ENCODE measurements around the gene SVIL. TPM values are rescaled to one million over a fixed set of nuclear protein-coding genes. Genes with fewer than 3 reads are reported as not detected.
"Not testable (repeated sequence)": the region's sequence is repeated elsewhere in the genome, so short reads cannot be mapped to it uniquely, and the experiment has no call there.

SVIL gene
- total and polyA plus RNA-seq, 4 donors: 3.1 to 26.0 (median 9.4) TPM

DNA sequence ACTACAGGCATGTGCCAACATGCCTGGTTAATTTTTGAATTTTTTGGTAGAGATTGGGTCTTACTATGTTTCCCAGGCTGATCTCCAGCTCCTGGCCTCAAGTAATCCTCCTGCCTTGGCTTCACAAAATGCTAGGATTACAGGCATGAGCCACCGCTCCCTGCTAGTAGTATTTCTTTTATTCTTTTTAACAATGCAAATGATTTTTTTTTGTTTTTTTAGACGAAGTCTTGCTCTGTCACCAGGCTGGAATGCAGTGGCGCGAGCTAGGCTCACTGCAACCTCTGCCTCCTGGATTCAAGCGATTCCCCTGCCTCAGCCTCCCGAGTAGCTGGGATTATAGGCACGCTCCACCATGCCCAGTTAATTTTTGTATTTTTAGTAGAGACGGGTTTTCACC is 58.1 kb downstream of the SVIL start:
- H3K27me3 ChIP-seq (ENCODE audit: control insufficient read depth in 4 of 4, insufficient read depth in 4 of 4, low read length in 3 of 4): no peaks in the 10 kb centered on the region
- no peak overlapping the region for H3K9ac ChIP-seq (ENCODE audit: low read depth in 1 of 2, low read length in 2 of 2)
- no peak for DNase-seq (ENCODE audit: low spot score)
- H3K36me3 ChIP-seq (ENCODE audit: control insufficient read depth in 4 of 4, insufficient read depth in 3 of 4, low read depth in 1 of 4, low read length in 3 of 4): no peaks in the 10 kb centered on the region
- H3K9me3 ChIP-seq (ENCODE audit: control insufficient read depth in 4 of 4, low read length in 3 of 4): no peaks in the 10 kb centered on the region
- WGBS: 92% methylated on average over 8 of the region's 8 CpGs
- TF ChIP-seq, protein P1, sequence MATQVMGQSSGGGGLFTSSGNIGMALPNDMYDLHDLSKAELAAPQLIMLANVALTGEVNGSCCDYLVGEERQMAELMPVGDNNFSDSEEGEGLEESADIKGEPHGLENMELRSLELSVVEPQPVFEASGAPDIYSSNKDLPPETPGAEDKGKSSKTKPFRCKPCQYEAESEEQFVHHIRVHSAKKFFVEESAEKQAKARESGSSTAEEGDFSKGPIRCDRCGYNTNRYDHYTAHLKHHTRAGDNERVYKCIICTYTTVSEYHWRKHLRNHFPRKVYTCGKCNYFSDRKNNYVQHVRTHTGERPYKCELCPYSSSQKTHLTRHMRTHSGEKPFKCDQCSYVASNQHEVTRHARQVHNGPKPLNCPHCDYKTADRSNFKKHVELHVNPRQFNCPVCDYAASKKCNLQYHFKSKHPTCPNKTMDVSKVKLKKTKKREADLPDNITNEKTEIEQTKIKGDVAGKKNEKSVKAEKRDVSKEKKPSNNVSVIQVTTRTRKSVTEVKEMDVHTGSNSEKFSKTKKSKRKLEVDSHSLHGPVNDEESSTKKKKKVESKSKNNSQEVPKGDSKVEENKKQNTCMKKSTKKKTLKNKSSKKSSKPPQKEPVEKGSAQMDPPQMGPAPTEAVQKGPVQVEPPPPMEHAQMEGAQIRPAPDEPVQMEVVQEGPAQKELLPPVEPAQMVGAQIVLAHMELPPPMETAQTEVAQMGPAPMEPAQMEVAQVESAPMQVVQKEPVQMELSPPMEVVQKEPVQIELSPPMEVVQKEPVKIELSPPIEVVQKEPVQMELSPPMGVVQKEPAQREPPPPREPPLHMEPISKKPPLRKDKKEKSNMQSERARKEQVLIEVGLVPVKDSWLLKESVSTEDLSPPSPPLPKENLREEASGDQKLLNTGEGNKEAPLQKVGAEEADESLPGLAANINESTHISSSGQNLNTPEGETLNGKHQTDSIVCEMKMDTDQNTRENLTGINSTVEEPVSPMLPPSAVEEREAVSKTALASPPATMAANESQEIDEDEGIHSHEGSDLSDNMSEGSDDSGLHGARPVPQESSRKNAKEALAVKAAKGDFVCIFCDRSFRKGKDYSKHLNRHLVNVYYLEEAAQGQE (IDR thresholded peaks at IDR 0.05): no peak
- TF ChIP-seq NR2F2 (IDR thresholded peaks at IDR 0.05) (no peak), YY1 (IDR thresholded peaks at IDR 0.05) (no peak), FOXA2 (IDR thresholded peaks at IDR 0.05) (no peak)
- H3K4me1 ChIP-seq (ENCODE audit: control insufficient read depth in 4 of 4, insufficient read depth in 4 of 4, low read length in 3 of 4): no peaks in the 10 kb centered on the region
- no peak overlapping the region for H3K4me3 ChIP-seq (ENCODE audit: low read depth in 1 of 3, low read length in 3 of 3)
- H3K27ac ChIP-seq (ENCODE audit: low read depth in 1 of 2, low read length in 2 of 2): no peak overlapping the region

DNA sequence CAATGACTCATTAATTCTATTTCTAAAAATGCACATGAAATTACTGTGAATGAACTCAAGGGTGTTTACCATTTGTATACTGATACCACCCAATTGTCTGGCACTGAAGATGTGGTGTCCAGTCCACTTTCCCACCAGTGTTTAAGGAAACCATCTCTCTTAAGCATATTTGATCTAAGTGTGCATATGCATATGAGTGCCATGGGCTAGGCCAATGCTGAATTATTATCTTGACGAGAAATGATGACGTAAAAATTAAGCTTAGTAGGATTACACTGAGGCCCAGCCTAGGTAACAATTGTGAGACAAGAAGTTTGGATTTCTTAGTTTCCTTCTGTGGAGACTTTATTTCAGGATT is 59.7 kb downstream of the SVIL start:
- Histone ChIP-seq H3K9ac (ENCODE audit: low read depth in 1 of 2, low read length in 2 of 2) (no peak overlapping the region), H3K4me1 (ENCODE audit: control insufficient read depth in 4 of 4, insufficient read depth in 4 of 4, low read length in 3 of 4) (no peaks in the 10 kb centered on the region), H3K27ac (ENCODE audit: low read depth in 1 of 2, low read length in 2 of 2) (no peak overlapping the region), H3K4me3 (ENCODE audit: low read depth in 1 of 3, low read length in 3 of 3) (no peak overlapping the region), H3K9me3 (ENCODE audit: control insufficient read depth in 4 of 4, low read length in 3 of 4) (no peaks in the 10 kb centered on the region), H3K36me3 (ENCODE audit: control insufficient read depth in 4 of 4, insufficient read depth in 3 of 4, low read depth in 1 of 4, low read length in 3 of 4) (no peaks in the 10 kb centered on the region), H3K27me3 (ENCODE audit: control insufficient read depth in 4 of 4, insufficient read depth in 4 of 4, low read length in 3 of 4) (no peaks in the 10 kb centered on the region)
- no peak for DNase-seq (ENCODE audit: low spot score)
- WGBS: 97% methylated on average over 2 of the region's 2 CpGs
- TF ChIP-seq, protein P2, sequence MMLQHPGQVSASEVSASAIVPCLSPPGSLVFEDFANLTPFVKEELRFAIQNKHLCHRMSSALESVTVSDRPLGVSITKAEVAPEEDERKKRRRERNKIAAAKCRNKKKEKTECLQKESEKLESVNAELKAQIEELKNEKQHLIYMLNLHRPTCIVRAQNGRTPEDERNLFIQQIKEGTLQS (IDR thresholded peaks at IDR 0.05): no peak
- TF ChIP-seq RAD21 (IDR thresholded peaks at IDR 0.05) (no peak), NR2F2 (IDR thresholded peaks at IDR 0.05) (no peak), EGR1 (IDR thresholded peaks at IDR 0.05; ENCODE audit: low read depth in 2 of 2) (no peak), SP1 (IDR thresholded peaks at IDR 0.05) (no peak), TAF1 (conservative IDR thresholded peaks at IDR 0.05) (no peak), HNF4G (IDR thresholded peaks at IDR 0.05) (no peak), FOXA2 (IDR thresholded peaks at IDR 0.05) (no peak), JUND (IDR thresholded peaks at IDR 0.05) (no peak), GABPA (IDR thresholded peaks at IDR 0.05 in 1 of 2, conservative IDR thresholded peaks at IDR 0.05 in 1 of 2) (no peak)
- TF ChIP-seq, protein P3, sequence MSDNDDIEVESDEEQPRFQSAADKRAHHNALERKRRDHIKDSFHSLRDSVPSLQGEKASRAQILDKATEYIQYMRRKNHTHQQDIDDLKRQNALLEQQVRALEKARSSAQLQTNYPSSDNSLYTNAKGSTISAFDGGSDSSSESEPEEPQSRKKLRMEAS (IDR thresholded peaks at IDR 0.05): no peak
- TF ChIP-seq, protein P1 (IDR thresholded peaks at IDR 0.05): no peak
- TF ChIP-seq, protein P4, sequence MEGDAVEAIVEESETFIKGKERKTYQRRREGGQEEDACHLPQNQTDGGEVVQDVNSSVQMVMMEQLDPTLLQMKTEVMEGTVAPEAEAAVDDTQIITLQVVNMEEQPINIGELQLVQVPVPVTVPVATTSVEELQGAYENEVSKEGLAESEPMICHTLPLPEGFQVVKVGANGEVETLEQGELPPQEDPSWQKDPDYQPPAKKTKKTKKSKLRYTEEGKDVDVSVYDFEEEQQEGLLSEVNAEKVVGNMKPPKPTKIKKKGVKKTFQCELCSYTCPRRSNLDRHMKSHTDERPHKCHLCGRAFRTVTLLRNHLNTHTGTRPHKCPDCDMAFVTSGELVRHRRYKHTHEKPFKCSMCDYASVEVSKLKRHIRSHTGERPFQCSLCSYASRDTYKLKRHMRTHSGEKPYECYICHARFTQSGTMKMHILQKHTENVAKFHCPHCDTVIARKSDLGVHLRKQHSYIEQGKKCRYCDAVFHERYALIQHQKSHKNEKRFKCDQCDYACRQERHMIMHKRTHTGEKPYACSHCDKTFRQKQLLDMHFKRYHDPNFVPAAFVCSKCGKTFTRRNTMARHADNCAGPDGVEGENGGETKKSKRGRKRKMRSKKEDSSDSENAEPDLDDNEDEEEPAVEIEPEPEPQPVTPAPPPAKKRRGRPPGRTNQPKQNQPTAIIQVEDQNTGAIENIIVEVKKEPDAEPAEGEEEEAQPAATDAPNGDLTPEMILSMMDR (IDR thresholded peaks at IDR 0.05; ENCODE audit: low read depth, low read length, missing input control): no peak

DNA sequence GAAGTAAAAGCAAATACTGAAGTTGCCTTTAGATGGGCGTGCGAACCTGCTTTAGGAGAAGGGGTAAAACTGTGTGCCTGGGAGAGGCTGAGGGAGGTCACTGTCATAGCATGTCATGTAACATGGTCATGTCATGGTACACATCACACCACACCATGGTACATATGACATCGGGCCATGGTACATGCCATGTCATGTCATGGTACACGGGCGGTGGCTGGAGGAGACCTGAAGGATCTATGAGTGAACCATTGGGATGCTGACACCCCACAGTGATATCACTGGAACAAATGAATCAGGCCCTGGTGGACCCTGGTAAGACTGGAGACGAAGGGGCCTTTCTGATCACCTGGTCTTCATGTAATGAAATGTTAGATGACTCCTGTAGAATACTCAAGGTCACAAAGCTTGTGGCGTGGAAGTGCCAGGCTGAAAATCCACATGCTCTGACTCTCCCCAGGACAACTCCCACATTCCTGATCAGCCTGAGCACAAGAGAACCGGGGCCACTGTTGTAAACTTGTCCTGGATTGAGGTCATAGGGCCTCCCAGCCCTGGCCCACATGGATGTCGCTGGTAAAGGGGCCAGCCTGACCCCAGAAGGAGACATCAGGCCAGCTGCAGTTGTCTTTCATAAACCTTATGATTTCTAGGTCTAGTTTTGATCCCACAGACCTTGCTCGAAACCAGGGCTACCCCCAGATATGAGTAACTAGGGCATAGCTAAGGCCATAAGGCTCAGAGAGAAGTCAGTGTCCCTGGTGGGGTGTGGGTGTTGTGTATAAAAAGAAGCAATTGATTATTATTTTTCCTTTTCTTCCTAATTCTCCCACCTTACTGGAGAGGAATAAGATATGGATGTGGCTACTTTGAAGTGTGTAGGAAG is 60.3 kb downstream of the SVIL start:
- H3K4me1 ChIP-seq (ENCODE audit: control insufficient read depth in 4 of 4, insufficient read depth in 4 of 4, low read length in 3 of 4); H3K4me3 ChIP-seq (ENCODE audit: low read depth in 1 of 3, low read length in 3 of 3); DNase-seq (ENCODE audit: low spot score); H3K9me3 ChIP-seq (ENCODE audit: control insufficient read depth in 4 of 4, low read length in 3 of 4); H3K27ac ChIP-seq (ENCODE audit: low read depth in 1 of 2, low read length in 2 of 2); H3K9ac ChIP-seq (ENCODE audit: low read depth in 1 of 2, low read length in 2 of 2); H3K36me3 ChIP-seq (ENCODE audit: control insufficient read depth in 4 of 4, insufficient read depth in 3 of 4, low read depth in 1 of 4, low read length in 3 of 4); H3K27me3 ChIP-seq (ENCODE audit: control insufficient read depth in 4 of 4, insufficient read depth in 4 of 4, low read length in 3 of 4): not testable (repeated sequence)
- WGBS: 91% methylated on average over 9 of the region's 10 CpGs

DNA sequence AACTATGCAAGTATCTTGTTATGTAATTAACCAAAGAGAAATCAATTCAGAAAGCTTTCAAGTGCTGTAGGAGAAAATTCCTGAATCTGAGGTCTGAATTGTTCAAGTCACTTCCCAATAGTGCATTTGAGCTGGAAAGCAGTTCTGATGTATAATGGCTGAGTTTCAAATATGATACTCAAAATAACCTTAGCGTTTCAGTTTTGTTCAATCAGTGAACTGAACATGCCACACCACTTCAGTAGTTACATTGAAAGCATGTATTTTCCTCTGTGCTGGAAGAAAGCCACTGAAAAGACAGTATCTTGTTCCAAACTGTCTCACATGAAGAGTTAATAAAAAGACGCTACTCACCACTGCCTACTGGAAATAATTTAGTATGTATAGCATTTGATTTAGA is 64.5 kb downstream of the SVIL start:
- not testable (repeated sequence) for H3K4me1 ChIP-seq (ENCODE audit: control insufficient read depth in 4 of 4, insufficient read depth in 4 of 4, low read length in 3 of 4); H3K4me3 ChIP-seq (ENCODE audit: low read depth in 1 of 3, low read length in 3 of 3); DNase-seq (ENCODE audit: low spot score); H3K9me3 ChIP-seq (ENCODE audit: control insufficient read depth in 4 of 4, low read length in 3 of 4); H3K27me3 ChIP-seq (ENCODE audit: control insufficient read depth in 4 of 4, insufficient read depth in 4 of 4, low read length in 3 of 4); H3K36me3 ChIP-seq (ENCODE audit: control insufficient read depth in 4 of 4, insufficient read depth in 3 of 4, low read depth in 1 of 4, low read length in 3 of 4); H3K9ac ChIP-seq (ENCODE audit: low read depth in 1 of 2, low read length in 2 of 2); H3K27ac ChIP-seq (ENCODE audit: low read depth in 1 of 2, low read length in 2 of 2)
- 77% methylated on average over 2 of the region's 2 CpGs for WGBS
